Measurements from ENCODE around the gene PLEKHG5. TPM values are rescaled to one million over a fixed set of nuclear protein-coding genes. Genes with fewer than 3 reads are reported as not detected.

PLEKHG5 gene
- total RNA-seq, 1 donor from 2014 or later: 17.2 TPM

- H3K27me3 ChIP-seq: no peaks in the 10 kb centered on the region
- TF ChIP-seq POLR2AphosphoS5 (IDR thresholded peaks at IDR 0.05; ENCODE audit: insufficient read depth in 1 of 2, low read depth in 1 of 2): no peak
- TF ChIP-seq POLR2A (IDR thresholded peaks at IDR 0.05): no peak
- TF ChIP-seq CTCF (IDR thresholded peaks at IDR 0.05): no peak
Measured at GRCh38 chr1:6507461-6507911, 16.0 kb upstream of the PLEKHG5 start.

GRCh38 chr1:6507037-6507428 lies 15.6 kb upstream of the PLEKHG5 start:
- H3K36me3 ChIP-seq: no peaks in the 10 kb centered on the region
- H3K4me3 ChIP-seq: no peak overlapping the region
- no peak for DNase-seq (ENCODE audit: extremely low spot score in 2 of 2)
- no peaks in the 10 kb centered on the region for H3K27me3 ChIP-seq
- H3K9me3 ChIP-seq: no peaks in the 10 kb centered on the region
- peaks cover 2% of the 10 kb centered on the region for H3K4me1 ChIP-seq
- intact Hi-C loops (cut with DNase I): no loop called here
- no peak overlapping the region for H3K27ac ChIP-seq
- no peak for TF ChIP-seq CTCF (IDR thresholded peaks at IDR 0.05)
- TF ChIP-seq POLR2A (IDR thresholded peaks at IDR 0.05): no peak
- no peak for TF ChIP-seq POLR2AphosphoS5 (IDR thresholded peaks at IDR 0.05; ENCODE audit: insufficient read depth in 1 of 2, low read depth in 1 of 2)

More at GRCh38 chr1:6507461-6507911, 16.0 kb upstream of the PLEKHG5 start:
- no peak overlapping the region for H3K4me3 ChIP-seq
- intact Hi-C loops (cut with DNase I): no loop called here
- no peaks in the 10 kb centered on the region for H3K4me1 ChIP-seq
- no peaks in the 10 kb centered on the region for H3K9me3 ChIP-seq
- H3K36me3 ChIP-seq: no peaks in the 10 kb centered on the region
- no peak for DNase-seq (ENCODE audit: extremely low spot score in 2 of 2)
- no peak overlapping the region for H3K27ac ChIP-seq

GRCh38 chr1:6506210-6507036 lies 15.0 kb upstream of the PLEKHG5 start:
- intact Hi-C loops (cut with DNase I): no loop called here
- peaks cover 6% of the 10 kb centered on the region for H3K4me1 ChIP-seq
- no peak for DNase-seq (ENCODE audit: extremely low spot score in 2 of 2)
- H3K4me3 ChIP-seq: no peak overlapping the region
- H3K36me3 ChIP-seq: no peaks in the 10 kb centered on the region
- H3K9me3 ChIP-seq: no peaks in the 10 kb centered on the region
- no peaks in the 10 kb centered on the region for H3K27me3 ChIP-seq
- H3K27ac ChIP-seq: no peak overlapping the region
- TF ChIP-seq POLR2AphosphoS5 (IDR thresholded peaks at IDR 0.05; ENCODE audit: insufficient read depth in 1 of 2, low read depth in 1 of 2) (no peak), CTCF (IDR thresholded peaks at IDR 0.05) (no peak), POLR2A (IDR thresholded peaks at IDR 0.05) (no peak)

- no peak for TF ChIP-seq POLR2AphosphoS5 (IDR thresholded peaks at IDR 0.05; ENCODE audit: insufficient read depth in 1 of 2, low read depth in 1 of 2)
- TF ChIP-seq POLR2A (IDR thresholded peaks at IDR 0.05): no peak
- TF ChIP-seq CTCF (IDR thresholded peaks at IDR 0.05): no peak
- no peak overlapping the region for H3K4me3 ChIP-seq
- no peaks in the 10 kb centered on the region for H3K36me3 ChIP-seq
- intact Hi-C loops (cut with DNase I): no loop called here
- no peaks in the 10 kb centered on the region for H3K9me3 ChIP-seq
- H3K27me3 ChIP-seq: no peaks in the 10 kb centered on the region
- DNase-seq (ENCODE audit: extremely low spot score in 2 of 2): no peak
- H3K27ac ChIP-seq: no peak overlapping the region
- H3K4me1 ChIP-seq: peaks cover 6% of the 10 kb centered on the region
Measured at GRCh38 chr1:6505367-6506209, 14.1 kb upstream of the PLEKHG5 start.

Data from vagina (tissue), 2 donors.